ENCODE results near the gene ZNF865.

DNA sequence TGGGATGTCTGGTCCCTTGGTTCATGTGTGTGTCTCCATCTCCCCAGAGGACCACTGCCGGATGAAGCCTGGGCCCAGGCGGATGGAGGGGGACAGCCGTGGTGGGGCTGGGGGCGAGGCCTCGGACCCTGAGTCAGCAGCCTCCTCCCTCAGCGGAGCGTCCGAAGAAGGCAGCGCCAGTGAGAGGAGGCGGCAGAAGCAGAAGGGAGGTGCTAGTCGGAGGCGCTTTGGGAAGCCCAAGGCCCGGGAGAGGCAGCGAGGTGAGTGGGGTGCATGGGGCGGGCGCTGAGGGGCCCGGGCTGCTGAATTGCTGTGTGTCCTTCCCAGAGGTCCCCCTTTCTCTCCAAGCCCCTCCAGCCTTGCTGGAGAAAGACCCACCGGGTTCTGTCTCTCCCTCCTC, 45.8 kb downstream of the ZNF865 start:
- TF ChIP-seq, protein P1, sequence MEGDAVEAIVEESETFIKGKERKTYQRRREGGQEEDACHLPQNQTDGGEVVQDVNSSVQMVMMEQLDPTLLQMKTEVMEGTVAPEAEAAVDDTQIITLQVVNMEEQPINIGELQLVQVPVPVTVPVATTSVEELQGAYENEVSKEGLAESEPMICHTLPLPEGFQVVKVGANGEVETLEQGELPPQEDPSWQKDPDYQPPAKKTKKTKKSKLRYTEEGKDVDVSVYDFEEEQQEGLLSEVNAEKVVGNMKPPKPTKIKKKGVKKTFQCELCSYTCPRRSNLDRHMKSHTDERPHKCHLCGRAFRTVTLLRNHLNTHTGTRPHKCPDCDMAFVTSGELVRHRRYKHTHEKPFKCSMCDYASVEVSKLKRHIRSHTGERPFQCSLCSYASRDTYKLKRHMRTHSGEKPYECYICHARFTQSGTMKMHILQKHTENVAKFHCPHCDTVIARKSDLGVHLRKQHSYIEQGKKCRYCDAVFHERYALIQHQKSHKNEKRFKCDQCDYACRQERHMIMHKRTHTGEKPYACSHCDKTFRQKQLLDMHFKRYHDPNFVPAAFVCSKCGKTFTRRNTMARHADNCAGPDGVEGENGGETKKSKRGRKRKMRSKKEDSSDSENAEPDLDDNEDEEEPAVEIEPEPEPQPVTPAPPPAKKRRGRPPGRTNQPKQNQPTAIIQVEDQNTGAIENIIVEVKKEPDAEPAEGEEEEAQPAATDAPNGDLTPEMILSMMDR (conservative IDR thresholded peaks at IDR 0.05; ENCODE audit: low read depth, low read length): no peak
- no peak for TF ChIP-seq EZH2 (IDR thresholded peaks at IDR 0.05; ENCODE audit: low read length, unreplicated experiment)

All from PC-3 (cell line).